DND-41 (cell line): ENCODE data around the gene ASCL1.

Source experiments
- ATAC-seq: fragments of 200-7000 bp; cut with Tn5 transposase; 3 replicates; pipeline ENCODE4 v1.9.1; 2021; ENCODE audit warnings: low read depth; ENCODE audit not compliant: insufficient read depth
- DNase-seq: peaks from one replicate; pipeline ENCODE4 v3.0.0-alpha.2; 2020
- H2AFZ ChIP-seq: 2 replicates; pipeline ENCODE4 v1.6.0; 2012; ENCODE audit warnings: low read depth, low read length
- H3K27ac ChIP-seq: 2 replicates; pipeline ENCODE4 v1.5.1; 2012; ENCODE audit warnings: low read length, inconsistent platforms
- H3K27me3 ChIP-seq: fragments of 200-600 bp; sonication (generic); 2 replicates; pipeline ENCODE4 v1.6.0; 2012; ENCODE audit warnings: low read length, mild to moderate bottlenecking, inconsistent platforms; ENCODE audit not compliant: insufficient read depth, poor library complexity
- H3K36me3 ChIP-seq: 2 replicates; pipeline ENCODE4 v1.5.1; 2012; ENCODE audit warnings: low read length, inconsistent platforms; ENCODE audit not compliant: insufficient read depth
- H3K4me1 ChIP-seq: 2 replicates; pipeline ENCODE4 v1.5.1; 2012; ENCODE audit warnings: mild to moderate bottlenecking, low read length; ENCODE audit not compliant: insufficient read depth
- H3K4me2 ChIP-seq: 2 replicates; pipeline ENCODE4 v1.6.0; 2012; ENCODE audit warnings: mild to moderate bottlenecking, moderate library complexity, low read length, inconsistent platforms; ENCODE audit not compliant: insufficient read depth
- H3K4me3 ChIP-seq, 2 experiments: fragments of 200-600 bp in 1 of 2; shearing (Covaris generic) in 1 of 2; 2 replicates each; pipeline ENCODE4 v1.5.1; 2012 to 2016; ENCODE audit warnings: inconsistent platforms in 2 of 2, low read length in 2 of 2, mild to moderate bottlenecking in 2 of 2, low read depth in 1 of 2, moderate library complexity in 1 of 2
- H3K79me2 ChIP-seq: 2 replicates; pipeline ENCODE4 v1.6.0; 2012; ENCODE audit warnings: low read length, inconsistent platforms; ENCODE audit not compliant: insufficient read depth
- H3K9ac ChIP-seq: 2 replicates; pipeline ENCODE4 v1.6.0; 2012; ENCODE audit warnings: low read depth, mild to moderate bottlenecking, inconsistent platforms, low read length, moderate library complexity
- H3K9me3 ChIP-seq: 2 replicates; pipeline ENCODE4 v1.5.1; 2012; ENCODE audit warnings: low read length, moderate library complexity, mild to moderate bottlenecking, inconsistent platforms; ENCODE audit not compliant: insufficient read depth, severe bottlenecking
- H4K20me1 ChIP-seq: 2 replicates; pipeline ENCODE4 v1.6.0; 2012; ENCODE audit warnings: low read length; ENCODE audit not compliant: insufficient read depth
- EZH2 ChIP-seq: IDR thresholded peaks from 3 replicates; pipeline ENCODE4 v1.6.1; 2012; ENCODE audit warnings: borderline replicate concordance, low read depth, mild to moderate bottlenecking, moderate library complexity, low read length, inconsistent platforms; ENCODE audit not compliant: severe bottlenecking
- TF ChIP-seq, protein P1 (sequence below): IDR thresholded peaks from 2 replicates; pipeline ENCODE4 v1.5.1; 2012; ENCODE audit warnings: borderline replicate concordance, low read length, moderate library complexity, mild to moderate bottlenecking; ENCODE audit not compliant: poor library complexity, severe bottlenecking; ENCODE audit errors: extremely low read depth

The ASCL1 gene

GRCh38 chr12:102992720-102993119, 35.2 kb downstream of the ASCL1 start:
- no peak overlapping the region for H2AFZ ChIP-seq
- no peak for ATAC-seq
- H3K27me3 ChIP-seq, result no peaks in the 10 kb centered on the region

GRCh38 chr12:102993537-102993936, 36.1 kb downstream of the ASCL1 start:
- Histone ChIP-seq H3K27ac (no peak overlapping the region), H3K4me2 (no peak overlapping the region), H3K79me2 (no peaks in the 10 kb centered on the region), H3K27me3 (no peaks in the 10 kb centered on the region), H3K9me3 (no peaks in the 10 kb centered on the region), H3K4me1 (0 out of 2 replicates have a peak, but pooled peaks cover 5% of the 10 kb centered on the region), H2AFZ (no peak overlapping the region), H3K9ac (no peak overlapping the region), H4K20me1 (no peaks in the 10 kb centered on the region), H3K36me3 (no peaks in the 10 kb centered on the region), H3K4me3 (no peak overlapping the region)
- no peak for DNase-seq
- peak; percentile 61 for ATAC-seq
- no peak for TF ChIP-seq EZH2

More at GRCh38 chr12:102992720-102993119, 35.2 kb downstream of the ASCL1 start:
- no peak for DNase-seq
- no peak overlapping the region for H3K4me3 ChIP-seq
- no peak overlapping the region for H3K27ac ChIP-seq
- H3K4me2 ChIP-seq, result no peak overlapping the region
- no peaks in the 10 kb centered on the region for H3K79me2 ChIP-seq
- no peaks in the 10 kb centered on the region for H4K20me1 ChIP-seq
- TF ChIP-seq, protein P1, sequence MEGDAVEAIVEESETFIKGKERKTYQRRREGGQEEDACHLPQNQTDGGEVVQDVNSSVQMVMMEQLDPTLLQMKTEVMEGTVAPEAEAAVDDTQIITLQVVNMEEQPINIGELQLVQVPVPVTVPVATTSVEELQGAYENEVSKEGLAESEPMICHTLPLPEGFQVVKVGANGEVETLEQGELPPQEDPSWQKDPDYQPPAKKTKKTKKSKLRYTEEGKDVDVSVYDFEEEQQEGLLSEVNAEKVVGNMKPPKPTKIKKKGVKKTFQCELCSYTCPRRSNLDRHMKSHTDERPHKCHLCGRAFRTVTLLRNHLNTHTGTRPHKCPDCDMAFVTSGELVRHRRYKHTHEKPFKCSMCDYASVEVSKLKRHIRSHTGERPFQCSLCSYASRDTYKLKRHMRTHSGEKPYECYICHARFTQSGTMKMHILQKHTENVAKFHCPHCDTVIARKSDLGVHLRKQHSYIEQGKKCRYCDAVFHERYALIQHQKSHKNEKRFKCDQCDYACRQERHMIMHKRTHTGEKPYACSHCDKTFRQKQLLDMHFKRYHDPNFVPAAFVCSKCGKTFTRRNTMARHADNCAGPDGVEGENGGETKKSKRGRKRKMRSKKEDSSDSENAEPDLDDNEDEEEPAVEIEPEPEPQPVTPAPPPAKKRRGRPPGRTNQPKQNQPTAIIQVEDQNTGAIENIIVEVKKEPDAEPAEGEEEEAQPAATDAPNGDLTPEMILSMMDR, result no peak
- TF ChIP-seq EZH2, result no peak
- H3K9ac ChIP-seq, result no peak overlapping the region
- H3K4me1 ChIP-seq, result 0 out of 2 replicates have a peak, but pooled peaks cover 5% of the 10 kb centered on the region
- H3K36me3 ChIP-seq, result no peaks in the 10 kb centered on the region
- H3K9me3 ChIP-seq, result no peaks in the 10 kb centered on the region

DNA sequence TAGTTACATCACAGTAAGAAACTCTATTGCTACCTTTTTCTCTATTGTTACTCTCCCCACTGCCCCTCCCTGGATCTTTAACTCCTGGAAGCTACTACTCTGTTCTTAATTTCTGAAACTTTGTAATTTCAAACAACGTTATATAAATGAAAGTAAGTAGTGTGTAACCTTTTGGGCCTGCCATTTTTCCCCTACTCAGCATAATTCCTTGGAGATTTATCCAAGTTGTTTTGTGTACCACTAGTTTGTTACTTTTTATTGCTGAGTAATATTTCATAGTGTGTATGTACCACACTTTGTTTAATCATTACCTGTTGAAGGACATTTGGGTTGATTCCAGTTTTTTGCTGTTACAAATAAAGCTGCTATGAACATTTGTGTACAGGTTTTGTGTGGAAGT, 37.9 kb downstream of the ASCL1 start:
- H3K9ac ChIP-seq, result no peak overlapping the region

More for the DNA sequence above, 37.9 kb downstream of the ASCL1 start:
- H3K27ac ChIP-seq, result no peak overlapping the region
- H3K9me3 ChIP-seq, result no peaks in the 10 kb centered on the region
- no peak overlapping the region for H3K4me2 ChIP-seq
- no peaks in the 10 kb centered on the region for H3K36me3 ChIP-seq
- H2AFZ ChIP-seq, result no peak overlapping the region
- H3K4me1 ChIP-seq, result 0 out of 2 replicates have a peak, but pooled peaks cover 5% of the 10 kb centered on the region
- no peak for TF ChIP-seq EZH2
- TF ChIP-seq, protein P1, result no peak
- no peaks in the 10 kb centered on the region for H4K20me1 ChIP-seq
- H3K79me2 ChIP-seq, result no peaks in the 10 kb centered on the region
- no peak for DNase-seq
- ATAC-seq, result no peak
- no peaks in the 10 kb centered on the region for H3K27me3 ChIP-seq
- no peak overlapping the region for H3K4me3 ChIP-seq
